GM21447 (cell line): ENCODE data around the gene TMEM217.

Experiments used
- ATAC-seq: cut with Tn5 transposase; IDR thresholded peaks from one replicate; pipeline ENCODE4 v1.9.1; 2021; ENCODE audit not compliant: unreplicated experiment

TMEM217 gene

GRCh38 chr6:37169496-37170272, 88.3 kb downstream of the TMEM217 start, which contains the start of gene PIM1:
Gene PIM1, plus strand, starts transcription at chr6:37170152. Its CDS starts 424 bp downstream, at chr6:37170576.
- ATAC-seq = peak; percentile 55

- no peak for ATAC-seq
Observed at GRCh38 chr6:37168811-37169495, 89.0 kb downstream of the TMEM217 start.

- ATAC-seq = no peak
Observed at GRCh38 chr6:37168163-37168758, 89.7 kb downstream of the TMEM217 start.

GRCh38 chr6:37162740-37163139, 95.2 kb downstream of the TMEM217 start:
- ATAC-seq = no peak
